Frontal cortex (tissue), 4 donors: ENCODE measurements around the gene PARD6G. TPM values are rescaled to one million over a fixed set of nuclear protein-coding genes. Genes with fewer than 3 reads are reported as not detected.

Source experiments
- DNase-seq, 2 donors: peaks; one replicate each; pipeline ENCODE4 v3.0.0; 2012; ENCODE audit warnings: low spot score in 2 of 2
- FAIRE-seq: peaks from 2 replicates; lab custom pipeline; 2012; peaks lifted over from hg19 to GRCh38; lab: Jason Lieb, UNC
- total RNA-seq: library from RNA; depleted of rRNA; stranded (reverse); fragments of >200 nt; gene quantifications from one replicate; pipeline ENCODE4 v1.2.3, GENCODE V29; 2014
- donor health status: control.
- donor health status: control.
- donor health status: control.

Gene PARD6G
- total RNA-seq, 1 donor from 2014 or later = 9.4 TPM

- no peak for DNase-seq
- FAIRE-seq = no peak
Observed at GRCh38 chr18:80194874-80195570, 52.3 kb downstream of the PARD6G start.

GRCh38 chr18:80193701-80194100 is 53.6 kb downstream of the PARD6G start:
- FAIRE-seq (no peak), DNase-seq (no peak)

DNA sequence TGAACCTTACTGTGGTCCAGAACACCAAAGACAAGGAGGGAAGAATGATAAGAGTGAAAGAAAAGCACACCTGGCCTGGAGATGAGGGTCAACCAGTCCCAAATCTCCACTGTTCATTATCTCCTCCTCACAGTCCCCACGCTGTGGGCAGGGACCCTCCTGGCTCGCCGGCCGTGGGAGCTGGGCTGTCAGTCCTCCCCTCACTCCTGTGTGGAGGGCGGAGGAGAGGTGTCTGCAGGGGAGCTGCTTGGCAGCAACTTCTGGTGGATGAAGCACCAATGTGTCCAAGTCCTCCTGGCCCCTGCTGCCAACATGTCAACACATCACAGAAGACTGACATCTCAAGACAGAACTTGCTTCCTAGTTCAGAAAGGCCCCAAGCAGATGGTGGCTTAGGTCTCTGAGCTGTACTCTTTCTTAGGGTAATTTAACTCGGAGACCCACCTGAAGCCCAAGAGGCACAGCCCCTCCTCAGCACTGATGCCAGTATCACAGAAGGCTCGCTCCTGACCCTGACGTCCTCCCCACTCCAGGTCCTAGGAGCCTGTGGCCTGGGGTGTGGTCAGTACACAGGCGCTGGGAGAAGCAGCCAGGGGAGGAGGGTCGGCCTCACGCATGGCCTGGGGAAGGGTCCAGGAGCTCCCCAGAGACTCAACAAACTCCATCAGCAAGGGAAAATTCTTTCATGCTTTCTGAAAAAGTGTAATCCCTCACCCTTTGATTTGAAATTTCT is 54.5 kb downstream of the PARD6G start:
- no peak for FAIRE-seq
- no peak for DNase-seq

DNA sequence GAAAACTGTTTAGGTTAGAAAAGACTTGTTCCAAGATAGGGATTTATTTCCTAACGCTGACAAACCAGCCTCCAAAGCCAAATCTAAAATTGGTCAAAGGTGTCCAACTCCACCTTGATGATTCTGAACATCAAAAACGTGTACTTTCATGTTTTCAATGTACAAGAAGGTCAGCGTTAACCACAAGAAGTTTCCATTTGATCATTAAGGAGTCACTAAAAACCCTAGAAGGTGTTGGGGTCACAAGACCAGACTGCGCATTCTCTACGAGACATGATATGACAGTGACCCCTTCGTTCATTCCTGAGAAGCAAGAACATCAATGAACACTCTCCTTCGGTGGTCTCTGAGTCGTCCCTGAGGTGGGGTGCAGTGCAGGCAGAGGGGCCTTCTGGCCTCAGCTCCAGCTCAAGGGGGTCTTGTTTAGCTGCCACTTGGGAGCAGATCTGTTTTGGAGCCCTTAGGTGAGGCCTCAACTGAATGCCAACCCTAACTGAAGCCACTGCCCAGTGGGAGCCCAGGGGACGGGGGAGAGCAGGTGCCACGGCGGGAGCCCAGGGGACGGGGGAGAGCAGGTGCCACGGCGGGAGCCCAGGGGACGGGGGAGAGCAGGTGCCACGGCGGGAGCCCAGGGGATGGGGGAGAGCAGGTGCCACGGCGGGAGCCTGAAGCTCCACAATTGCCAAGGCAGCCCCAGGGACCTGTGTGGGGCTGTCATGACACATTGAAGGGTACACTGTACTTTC is 55.2 kb downstream of the PARD6G start:
- FAIRE-seq (no peak), DNase-seq (peak in 1 of 2 donors; percentile 5)

DNA sequence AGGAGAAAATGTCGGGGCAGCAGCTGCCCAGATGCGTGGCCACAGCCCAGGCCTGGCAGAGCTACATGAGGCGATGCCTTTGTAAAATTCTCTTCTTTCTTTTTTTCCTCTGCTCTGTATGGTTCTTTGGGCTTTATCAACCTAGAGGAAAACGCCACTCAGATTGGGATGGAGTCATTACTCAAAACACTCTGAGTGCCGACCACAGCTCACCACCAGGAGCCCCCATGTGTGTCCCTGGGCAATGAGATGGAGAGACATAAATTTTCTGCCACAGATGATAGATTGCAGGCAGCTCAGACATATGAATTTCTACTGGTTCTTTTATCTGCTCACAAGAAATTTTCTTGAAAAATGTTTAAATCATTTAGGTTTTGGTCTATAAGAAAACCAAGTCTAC is 56.0 kb downstream of the PARD6G start:
- no peak for FAIRE-seq

GRCh38 chr18:80190311-80190710 is 57.0 kb downstream of the PARD6G start:
- DNase-seq (no peak), FAIRE-seq (no peak)

More for the DNA sequence above, 56.0 kb downstream of the PARD6G start:
- DNase-seq = peak in 1 of 2 donors; percentile 4

DNA sequence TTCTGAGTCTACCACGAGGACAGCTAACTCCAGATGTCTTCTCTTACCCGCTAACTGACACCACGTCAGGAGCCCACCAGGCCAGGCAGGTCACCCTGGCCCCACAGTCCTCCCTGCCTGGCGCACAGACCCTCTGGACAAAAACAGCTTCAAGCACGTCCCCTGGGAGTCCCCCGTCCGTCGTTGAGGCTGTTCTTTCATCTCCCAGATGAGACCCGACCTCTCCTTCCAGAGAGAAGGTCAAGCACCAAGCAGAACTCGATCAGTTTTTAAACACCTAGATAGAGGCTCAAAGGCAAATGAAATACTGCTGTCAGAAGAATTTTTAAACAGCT is 57.8 kb downstream of the PARD6G start:
- DNase-seq = no peak
- no peak for FAIRE-seq

DNA sequence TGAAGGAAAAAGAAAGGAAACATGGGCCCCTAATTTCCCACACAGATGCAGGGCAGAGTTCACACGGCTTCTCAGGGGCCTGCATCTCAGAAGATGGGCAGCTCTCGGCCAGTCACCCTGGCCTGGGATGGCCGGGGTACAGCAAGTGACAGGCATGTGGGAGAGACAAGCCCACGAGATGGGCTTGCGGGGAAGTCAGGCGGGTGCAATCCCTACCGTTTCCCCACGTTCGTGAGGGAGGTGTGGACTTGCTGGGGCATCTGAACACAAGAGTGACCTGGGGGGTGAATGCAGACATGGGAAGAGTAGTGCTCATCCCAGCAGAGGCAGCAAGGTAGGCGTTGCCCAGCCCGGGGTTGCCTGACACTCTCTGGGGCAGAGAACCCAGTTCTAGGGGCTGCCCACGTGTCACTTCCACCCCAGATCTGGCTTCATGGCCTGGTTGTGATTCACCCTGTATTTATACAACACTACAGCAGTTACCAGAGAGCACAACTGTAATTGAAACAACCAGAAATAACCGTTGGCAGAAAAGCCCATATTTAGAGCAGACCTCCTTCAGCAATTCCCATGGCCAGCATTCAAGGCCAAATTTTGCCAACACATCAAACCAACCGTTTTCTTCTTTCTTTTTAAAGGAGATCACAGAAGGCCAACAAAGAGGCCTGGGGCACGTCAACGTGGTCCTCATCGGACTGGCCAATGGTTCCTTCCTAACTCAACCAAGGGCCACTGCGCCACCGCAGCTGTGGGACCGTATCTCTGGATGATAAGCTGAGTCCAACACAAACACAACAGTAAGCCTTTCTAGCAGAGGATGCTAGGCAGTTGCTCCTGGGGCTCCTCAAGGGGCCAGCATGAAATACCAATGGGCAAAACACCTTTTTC is 58.4 kb downstream of the PARD6G start:
- no peak for FAIRE-seq
- no peak for DNase-seq

DNA sequence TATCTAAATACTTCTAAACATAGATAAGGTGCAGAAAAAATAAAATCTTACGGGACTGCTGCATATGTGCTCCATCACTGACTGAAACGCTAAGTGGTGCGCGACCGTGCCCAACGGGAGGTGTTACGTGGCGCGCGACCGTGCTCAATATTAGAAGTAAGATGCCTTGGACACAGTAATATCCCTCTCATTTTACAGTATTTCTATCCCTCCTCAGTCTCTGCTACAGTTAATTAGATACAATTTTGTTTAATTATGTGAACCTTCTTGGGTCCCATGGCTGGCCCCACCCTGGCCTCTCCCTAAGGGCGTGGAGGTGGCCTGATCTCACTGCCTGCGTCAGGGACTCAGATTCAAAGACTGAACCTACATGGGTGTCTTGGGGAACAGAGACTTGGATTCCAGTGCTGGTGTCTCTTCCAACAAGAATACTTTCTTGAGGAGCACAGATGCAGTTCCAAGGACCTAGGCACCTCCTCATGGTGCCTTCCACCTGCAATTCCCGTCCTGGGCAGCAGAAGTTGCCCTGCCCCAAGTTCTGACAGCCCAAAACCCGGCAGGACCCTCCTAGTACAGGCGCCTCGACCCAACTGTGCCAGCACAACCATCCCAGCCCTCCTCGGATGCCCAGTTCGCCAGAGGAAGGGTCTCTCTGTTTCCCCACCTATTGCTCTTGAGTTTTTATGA is 59.2 kb downstream of the PARD6G start:
- DNase-seq (no peak), FAIRE-seq (no peak)

- no peak for DNase-seq
- FAIRE-seq = no peak
Observed at GRCh38 chr18:80185545-80185944, 61.8 kb downstream of the PARD6G start.

DNA sequence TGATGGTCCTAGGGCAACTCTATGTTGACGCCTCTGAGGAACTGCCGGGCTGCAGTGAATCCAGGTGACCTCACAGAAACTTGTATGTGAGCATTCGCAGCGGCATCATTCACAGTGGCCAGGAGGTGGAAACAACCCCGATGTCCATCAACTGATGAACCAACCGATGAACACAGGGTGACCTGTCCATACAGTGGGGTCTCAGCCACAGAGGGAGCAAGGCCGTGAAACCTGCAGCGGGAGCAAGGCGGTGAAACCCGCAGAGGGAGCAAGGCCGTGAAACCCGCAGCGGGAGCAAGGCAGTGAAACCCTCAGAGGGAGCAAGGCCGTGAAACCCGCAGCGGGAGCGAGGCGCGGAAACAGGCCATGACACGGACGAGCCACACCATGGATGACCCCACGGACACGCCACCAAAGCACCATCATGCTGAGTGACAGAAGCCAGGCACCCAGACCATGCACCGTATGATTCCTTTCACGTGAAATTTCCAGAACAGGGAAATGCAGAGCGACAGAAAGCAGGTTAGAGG is 63.0 kb downstream of the PARD6G start:
- FAIRE-seq = no peak
- DNase-seq = no peak

DNA sequence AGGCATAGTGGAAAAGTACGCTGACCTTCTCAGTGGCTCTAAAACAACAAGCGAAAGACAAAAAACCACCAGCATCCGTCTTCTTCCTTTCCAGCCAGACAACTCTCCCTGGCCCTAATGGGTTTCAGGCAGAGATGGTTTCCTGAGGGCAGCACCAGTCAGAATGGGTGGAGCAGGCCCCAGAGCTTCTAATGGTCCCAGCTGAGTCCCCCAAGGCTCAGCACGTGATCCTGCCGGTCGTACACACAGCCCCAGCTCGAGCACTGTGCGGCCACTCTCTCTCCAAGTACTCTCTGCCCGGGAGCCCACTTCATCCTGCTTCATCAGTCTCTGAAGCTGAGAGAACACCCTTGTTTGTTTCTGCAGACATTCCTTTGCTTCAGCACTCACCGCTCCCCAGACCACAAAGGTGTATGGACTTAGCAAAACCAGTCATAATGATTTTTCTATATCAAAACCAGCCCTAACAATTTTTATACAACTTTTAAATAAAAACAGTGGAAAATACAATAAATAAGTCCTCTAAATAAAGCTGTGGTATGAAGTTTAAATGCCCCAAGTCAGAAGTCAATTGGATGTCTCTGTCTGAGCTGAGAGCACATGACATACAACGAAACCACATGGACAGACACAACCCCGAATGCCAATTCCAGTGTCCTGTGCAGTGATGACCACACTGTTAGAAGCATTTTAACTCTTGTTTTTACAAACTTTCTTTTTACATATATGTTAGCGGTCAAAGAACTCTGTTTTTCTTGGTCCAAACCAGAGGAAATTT is 63.9 kb downstream of the PARD6G start:
- DNase-seq (no peak), FAIRE-seq (no peak)

DNA sequence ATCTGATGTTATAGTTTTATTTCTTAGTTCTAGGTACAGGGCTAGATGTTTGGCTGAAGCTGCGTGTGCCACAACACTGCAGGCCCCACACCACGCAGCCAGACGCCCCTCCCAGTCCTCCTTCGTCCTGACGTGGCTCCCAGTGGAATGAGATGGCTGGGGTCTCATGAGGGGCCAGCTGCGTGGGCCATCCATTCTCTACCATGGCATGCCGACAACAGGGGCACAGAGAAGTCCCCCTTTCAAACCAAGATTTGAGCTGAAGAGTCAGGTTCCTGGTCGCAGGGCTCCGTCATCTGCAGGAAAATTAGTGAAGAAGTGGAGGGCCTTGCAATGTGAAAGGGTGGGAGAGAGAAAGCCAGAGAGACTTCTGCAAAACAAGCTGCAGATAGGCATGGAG is 64.5 kb downstream of the PARD6G start:
- no peak for DNase-seq
- no peak for FAIRE-seq

- DNase-seq (no peak), FAIRE-seq (no peak)
Observed at GRCh38 chr18:80181642-80182461, 65.5 kb downstream of the PARD6G start.

DNA sequence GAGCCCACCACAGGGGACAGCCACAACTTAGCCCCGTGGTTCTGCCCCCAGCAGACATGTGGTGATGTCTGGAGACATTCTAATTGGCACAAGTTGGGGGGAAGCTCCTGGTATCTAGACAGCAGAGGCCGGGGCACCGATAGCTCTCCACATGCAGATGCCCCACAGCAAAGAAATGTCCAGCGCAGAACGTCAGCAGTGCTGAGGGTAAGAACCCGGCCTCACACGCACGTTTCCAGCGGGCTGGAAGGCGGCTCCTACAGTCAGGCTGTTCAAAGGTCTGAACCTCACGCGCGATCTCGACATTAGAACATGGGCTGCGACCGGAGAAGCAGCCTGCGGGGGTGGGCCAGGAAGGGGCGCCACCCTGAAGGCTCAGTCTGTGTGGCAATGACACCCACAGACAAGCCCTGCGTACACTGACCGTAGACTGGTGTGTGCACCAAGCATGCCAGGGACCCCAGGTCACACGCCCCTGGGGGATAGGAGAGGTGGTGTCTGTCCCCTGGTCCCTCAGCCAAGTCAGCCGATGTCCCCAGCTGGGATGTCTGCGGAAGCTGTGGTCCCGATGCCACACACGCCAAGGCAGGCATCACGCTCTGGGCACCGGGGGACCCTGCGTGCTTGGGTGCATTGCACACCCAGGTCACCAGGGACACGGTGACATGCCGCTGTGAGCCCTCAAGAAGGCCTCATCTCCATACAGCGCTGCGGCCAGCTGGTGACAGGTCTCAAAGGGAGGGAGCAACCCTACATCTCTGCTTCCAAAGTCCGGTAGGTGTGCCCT is 66.3 kb downstream of the PARD6G start:
- DNase-seq = no peak

DNA sequence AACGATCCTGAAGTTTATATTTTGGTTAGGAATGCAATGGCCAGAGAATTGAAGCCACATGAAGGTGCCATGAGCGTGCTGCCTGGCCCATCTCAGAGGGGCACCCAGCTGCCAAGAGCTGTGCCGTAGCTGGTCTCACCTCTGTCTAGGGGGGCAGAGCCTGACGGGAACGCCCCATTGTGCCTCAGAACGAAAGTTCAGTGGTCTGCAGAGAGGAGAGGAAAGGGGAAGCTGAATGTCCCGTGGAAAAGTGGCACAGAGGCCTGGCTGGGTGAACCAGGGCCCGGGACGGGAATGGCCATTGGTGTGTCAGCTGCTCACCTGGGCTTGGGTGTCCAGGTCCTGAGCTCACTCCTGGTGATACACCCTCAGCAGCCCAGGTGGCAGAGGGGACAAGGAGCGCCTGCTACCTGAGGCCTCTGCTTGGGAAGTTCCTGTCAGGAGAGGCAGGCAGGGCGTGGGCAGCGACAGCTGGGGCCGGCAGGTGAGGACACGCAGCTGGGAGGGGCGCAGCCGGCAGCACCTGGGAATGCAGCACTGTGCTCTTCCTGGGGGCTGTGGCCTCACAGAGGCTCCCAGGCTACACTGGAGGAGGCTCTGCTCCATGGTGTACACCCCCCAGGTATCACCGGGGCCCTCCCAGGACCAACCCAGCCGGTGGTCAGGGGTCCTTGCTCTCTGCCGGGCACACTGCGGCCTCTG is 67.3 kb downstream of the PARD6G start:
- DNase-seq (no peak), FAIRE-seq (no peak)

More for the DNA sequence above, 66.3 kb downstream of the PARD6G start:
- FAIRE-seq = no peak
